GM23338 (cell line): ENCODE data around the gene PITX1. TPM values are rescaled to one million over a fixed set of nuclear protein-coding genes. Genes with fewer than 3 reads are reported as not detected.

Experiments used
- ATAC-seq: fragments of 200-7000 bp; cut with Tn5 transposase; 3 replicates; pipeline ENCODE4 v1.9.1; 2020
- DNase-seq: peaks from one replicate; pipeline ENCODE4 v3.0.0-alpha.2; 2015; ENCODE audit warnings: low spot score
- H2AFZ ChIP-seq: fragments of 200-600 bp; sonication (generic); 2 replicates; pipeline ENCODE4 v1.8.0; 2016; ENCODE audit warnings: antibody characterized with exemption, mild to moderate bottlenecking, moderate library complexity
- H3F3A ChIP-seq: fragments of 200-600 bp; sonication (generic); replicated peaks from 2 replicates; pipeline ENCODE4 v1.8.0; 2017; ENCODE audit warnings: antibody characterized with exemption, mixed run types, low read depth
- H3K27ac ChIP-seq: fragments of 200-600 bp; sonication (generic); 2 replicates; pipeline ENCODE4 v1.6.1; 2016; ENCODE audit warnings: low read depth
- H3K27me3 ChIP-seq: fragments of 200-600 bp; sonication (generic); 2 replicates; pipeline ENCODE4 v1.8.0; 2016; ENCODE audit warnings: mild to moderate bottlenecking, mixed run types, moderate library complexity; ENCODE audit not compliant: insufficient read depth
- H3K36me3 ChIP-seq: fragments of 200-600 bp; sonication (generic); 2 replicates; pipeline ENCODE4 v1.8.0; 2016; ENCODE audit warnings: mild to moderate bottlenecking; ENCODE audit not compliant: insufficient read depth
- H3K4me1 ChIP-seq: fragments of 200-600 bp; sonication (generic); 2 replicates; pipeline ENCODE4 v1.8.0; 2016; ENCODE audit warnings: mild to moderate bottlenecking, moderate library complexity; ENCODE audit not compliant: insufficient read depth
- H3K4me2 ChIP-seq: fragments of 200-600 bp; sonication (generic); 2 replicates; pipeline ENCODE4 v1.7.1; 2017; ENCODE audit warnings: mixed run types
- H3K4me3 ChIP-seq: fragments of 200-600 bp; sonication (generic); 2 replicates; pipeline ENCODE4 v1.6.1; 2016; ENCODE audit warnings: mixed run types
- H3K79me2 ChIP-seq: fragments of 200-600 bp; sonication (generic); replicated peaks from 2 replicates; pipeline ENCODE4 v1.8.0; 2017; ENCODE audit warnings: mild to moderate bottlenecking; ENCODE audit not compliant: insufficient read depth
- H3K9me2 ChIP-seq: fragments of 200-600 bp; sonication (generic); 2 replicates; pipeline ENCODE4 v1.8.0; 2017; ENCODE audit not compliant: insufficient read depth
- H4K20me1 ChIP-seq: fragments of 200-600 bp; sonication (generic); replicated peaks from 2 replicates; pipeline ENCODE4 v1.8.0; 2017; ENCODE audit warnings: mild to moderate bottlenecking; ENCODE audit not compliant: insufficient read depth
- H3K27ac Mint-ChIP-seq: 2 replicates; pipeline ENCODE4 v1.8.0; 2020; ENCODE audit warnings: inconsistent platforms, mild to moderate bottlenecking, moderate library complexity, mixed read lengths
- H3K27me3 Mint-ChIP-seq: 3 replicates; pipeline ENCODE4 v1.8.0; 2022; ENCODE audit warnings: low read depth, mild to moderate bottlenecking, moderate library complexity, mixed read lengths, inconsistent platforms; ENCODE audit not compliant: insufficient read depth, poor library complexity
- H3K36me3 Mint-ChIP-seq: 3 replicates; pipeline ENCODE4 v1.8.0; 2021; ENCODE audit warnings: low read depth, mild to moderate bottlenecking, inconsistent platforms, moderate library complexity, mixed read lengths
- H3K4me1 Mint-ChIP-seq: 3 replicates; pipeline ENCODE4 v1.8.0; 2020; ENCODE audit warnings: mild to moderate bottlenecking, inconsistent platforms, mixed read lengths
- H3K4me3 Mint-ChIP-seq: 3 replicates; pipeline ENCODE4 v1.8.0; 2021; ENCODE audit warnings: moderate library complexity, mild to moderate bottlenecking, inconsistent platforms, mixed read lengths
- H3K9me3 Mint-ChIP-seq: 3 replicates; pipeline ENCODE4 v1.8.0; 2020; ENCODE audit warnings: moderate library complexity, mild to moderate bottlenecking, inconsistent platforms, mixed read lengths
- CREB1 ChIP-seq: fragments of 250-450 bp; sonication (Bioruptor Pico); IDR thresholded peaks from 2 replicates; pipeline ENCODE4 v1.5.0; 2020; ENCODE audit warnings: low read depth, mild to moderate bottlenecking, moderate library complexity
- EZH2 ChIP-seq: fragments of 200-600 bp; sonication (generic); IDR thresholded peaks from one replicate; pipeline ENCODE4 v1.8.0; 2017; ENCODE audit warnings: antibody characterized with exemption, mild to moderate bottlenecking, low read depth; ENCODE audit not compliant: unreplicated experiment
- EZH2phosphoT487 ChIP-seq: fragments of 200-600 bp; sonication (generic); IDR thresholded peaks from one replicate; pipeline ENCODE4 v1.8.1; 2018; ENCODE audit warnings: antibody characterized with exemption; ENCODE audit not compliant: unreplicated experiment
- JUNB ChIP-seq: IDR thresholded peaks from one replicate; pipeline ENCODE4 v1.6.1; 2016; ENCODE audit warnings: antibody characterized with exemption; ENCODE audit not compliant: unreplicated experiment
- NANOG ChIP-seq: IDR thresholded peaks from 2 replicates; pipeline ENCODE4 v1.6.1; 2016; ENCODE audit warnings: antibody characterized with exemption, borderline replicate concordance
- STAT1 ChIP-seq: IDR thresholded peaks from one replicate; pipeline ENCODE4 v1.6.1; 2016; ENCODE audit warnings: antibody characterized with exemption; ENCODE audit not compliant: unreplicated experiment
- ZNF331 ChIP-seq: fragments of 250-450 bp; sonication (Bioruptor Pico); IDR thresholded peaks from 2 replicates; pipeline ENCODE4 v1.5.0; 2020; ENCODE audit warnings: low read depth, mild to moderate bottlenecking, moderate library complexity
- polyA plus RNA-seq: library from polyadenylated mRNA; unstranded; fragments of >200 nt; fragmentation: Nextera tagmentation; extraction: Ambion mirVana; gene quantifications from 2 replicates; pipeline ENCODE4 v1.2.1, GENCODE V29; 2016
- total RNA-seq: library from RNA; depleted of rRNA; stranded (reverse); fragments of >200 nt; shearing (Covaris generic); gene quantifications from 2 replicates; pipeline ENCODE4 v1.2.3, GENCODE V29; 2014
- TF ChIP-seq, protein P1 (sequence below), 2 experiments: fragments of 200-600 bp in 1 of 2; sonication (generic) in 1 of 2; conservative IDR thresholded peaks; 2 replicates each; pipeline versions ENCODE4 v1.5.1 to v1.6.1; 2016 to 2017; ENCODE audit warnings: antibody characterized with exemption in 2 of 2, low read depth in 2 of 2, mild to moderate bottlenecking in 2 of 2, moderate library complexity in 1 of 2
- TF ChIP-seq, protein P2 (sequence below): IDR thresholded peaks from 2 replicates; pipeline ENCODE4 v1.6.1; 2016; ENCODE audit warnings: antibody characterized with exemption
- TF ChIP-seq, protein P3 (sequence below): fragments of 250-450 bp; sonication (Bioruptor Pico); IDR thresholded peaks from 2 replicates; pipeline ENCODE4 v1.5.0; 2020; ENCODE audit warnings: mild to moderate bottlenecking, moderate library complexity

PITX1 gene
- total and polyA plus RNA-seq, 2 experiments from 2014 or later: not detected

DNA sequence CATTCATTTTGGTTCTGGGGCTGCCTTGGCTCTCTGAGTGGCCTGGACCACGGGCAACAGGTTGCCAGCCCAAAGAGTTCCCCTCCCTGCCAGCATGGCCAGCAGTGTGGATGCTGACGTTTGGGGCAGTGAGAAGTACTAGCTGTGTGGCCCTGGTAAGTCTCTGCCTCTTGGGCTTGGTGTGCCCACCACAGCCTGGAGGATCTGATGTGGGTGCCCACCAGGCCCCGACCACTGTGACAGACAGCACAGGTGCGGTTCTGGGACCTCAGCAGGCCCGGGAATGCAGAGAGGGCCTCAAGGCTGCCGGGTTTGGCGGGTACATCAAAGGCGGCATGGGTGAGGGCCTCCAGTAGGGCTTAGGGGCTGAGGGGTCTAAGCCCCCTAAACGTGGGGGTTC is 33.6 kb upstream of the PITX1 start (continued):
- TF ChIP-seq, protein P1, sequence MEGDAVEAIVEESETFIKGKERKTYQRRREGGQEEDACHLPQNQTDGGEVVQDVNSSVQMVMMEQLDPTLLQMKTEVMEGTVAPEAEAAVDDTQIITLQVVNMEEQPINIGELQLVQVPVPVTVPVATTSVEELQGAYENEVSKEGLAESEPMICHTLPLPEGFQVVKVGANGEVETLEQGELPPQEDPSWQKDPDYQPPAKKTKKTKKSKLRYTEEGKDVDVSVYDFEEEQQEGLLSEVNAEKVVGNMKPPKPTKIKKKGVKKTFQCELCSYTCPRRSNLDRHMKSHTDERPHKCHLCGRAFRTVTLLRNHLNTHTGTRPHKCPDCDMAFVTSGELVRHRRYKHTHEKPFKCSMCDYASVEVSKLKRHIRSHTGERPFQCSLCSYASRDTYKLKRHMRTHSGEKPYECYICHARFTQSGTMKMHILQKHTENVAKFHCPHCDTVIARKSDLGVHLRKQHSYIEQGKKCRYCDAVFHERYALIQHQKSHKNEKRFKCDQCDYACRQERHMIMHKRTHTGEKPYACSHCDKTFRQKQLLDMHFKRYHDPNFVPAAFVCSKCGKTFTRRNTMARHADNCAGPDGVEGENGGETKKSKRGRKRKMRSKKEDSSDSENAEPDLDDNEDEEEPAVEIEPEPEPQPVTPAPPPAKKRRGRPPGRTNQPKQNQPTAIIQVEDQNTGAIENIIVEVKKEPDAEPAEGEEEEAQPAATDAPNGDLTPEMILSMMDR (conservative IDR thresholded peaks at IDR 0.05; ENCODE audit: low read depth in 2 of 2): no peak
- TF ChIP-seq STAT1 (no peak), EZH2 (no peak)
- TF ChIP-seq, protein P2, sequence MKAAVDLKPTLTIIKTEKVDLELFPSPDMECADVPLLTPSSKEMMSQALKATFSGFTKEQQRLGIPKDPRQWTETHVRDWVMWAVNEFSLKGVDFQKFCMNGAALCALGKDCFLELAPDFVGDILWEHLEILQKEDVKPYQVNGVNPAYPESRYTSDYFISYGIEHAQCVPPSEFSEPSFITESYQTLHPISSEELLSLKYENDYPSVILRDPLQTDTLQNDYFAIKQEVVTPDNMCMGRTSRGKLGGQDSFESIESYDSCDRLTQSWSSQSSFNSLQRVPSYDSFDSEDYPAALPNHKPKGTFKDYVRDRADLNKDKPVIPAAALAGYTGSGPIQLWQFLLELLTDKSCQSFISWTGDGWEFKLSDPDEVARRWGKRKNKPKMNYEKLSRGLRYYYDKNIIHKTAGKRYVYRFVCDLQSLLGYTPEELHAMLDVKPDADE: no peak

DNA sequence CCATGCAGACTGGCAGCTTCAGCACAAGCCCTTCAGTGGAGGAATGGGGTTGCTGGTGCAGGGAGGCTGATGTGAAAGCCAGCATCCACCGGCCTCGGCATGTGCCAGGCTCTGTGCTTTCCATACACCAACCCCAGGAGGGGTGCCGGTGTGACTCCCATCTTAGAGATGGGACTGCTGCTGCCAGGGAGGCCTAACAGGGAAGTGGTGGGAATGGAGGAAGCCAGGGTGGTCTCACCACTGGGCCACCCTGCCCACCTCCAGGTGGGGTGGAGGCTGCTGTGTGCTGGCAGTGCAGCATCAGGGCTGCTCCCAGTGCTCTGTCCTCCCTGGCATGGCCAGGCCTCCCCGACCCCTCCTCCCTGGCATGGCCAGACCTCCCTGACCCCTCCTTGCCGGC is 32.8 kb upstream of the PITX1 start:
- Histone ChIP-seq H2AFZ (no peak overlapping the region), H3F3A (no peaks in the 10 kb centered on the region), H3K27me3 (no peaks in the 10 kb centered on the region), H4K20me1 (no peaks in the 10 kb centered on the region), H3K27ac (no peak overlapping the region), H3K79me2 (no peaks in the 10 kb centered on the region), H3K9me2 (no peaks in the 10 kb centered on the region), H3K4me1 (no peaks in the 10 kb centered on the region), H3K4me2 (no peak overlapping the region), H3K36me3 (no peaks in the 10 kb centered on the region), H3K4me3 (no peak overlapping the region)
- Mint-ChIP-seq H3K36me3 (no peaks in the 10 kb centered on the region), H3K27ac (no peak overlapping the region), H3K27me3 (peaks cover 21% of the 10 kb centered on the region), H3K4me3 (no peak overlapping the region), H3K9me3 (no peaks in the 10 kb centered on the region), H3K4me1 (peaks cover 5% of the 10 kb centered on the region)
- DNase-seq (no peak), ATAC-seq (no peak)
- TF ChIP-seq CREB1 (no peak), EZH2 (no peak), JUNB (no peak), NANOG (no peak), ZNF331 (CRISPR knock-in tag) (no peak), EZH2phosphoT487 (no peak)
- TF ChIP-seq, protein P3, sequence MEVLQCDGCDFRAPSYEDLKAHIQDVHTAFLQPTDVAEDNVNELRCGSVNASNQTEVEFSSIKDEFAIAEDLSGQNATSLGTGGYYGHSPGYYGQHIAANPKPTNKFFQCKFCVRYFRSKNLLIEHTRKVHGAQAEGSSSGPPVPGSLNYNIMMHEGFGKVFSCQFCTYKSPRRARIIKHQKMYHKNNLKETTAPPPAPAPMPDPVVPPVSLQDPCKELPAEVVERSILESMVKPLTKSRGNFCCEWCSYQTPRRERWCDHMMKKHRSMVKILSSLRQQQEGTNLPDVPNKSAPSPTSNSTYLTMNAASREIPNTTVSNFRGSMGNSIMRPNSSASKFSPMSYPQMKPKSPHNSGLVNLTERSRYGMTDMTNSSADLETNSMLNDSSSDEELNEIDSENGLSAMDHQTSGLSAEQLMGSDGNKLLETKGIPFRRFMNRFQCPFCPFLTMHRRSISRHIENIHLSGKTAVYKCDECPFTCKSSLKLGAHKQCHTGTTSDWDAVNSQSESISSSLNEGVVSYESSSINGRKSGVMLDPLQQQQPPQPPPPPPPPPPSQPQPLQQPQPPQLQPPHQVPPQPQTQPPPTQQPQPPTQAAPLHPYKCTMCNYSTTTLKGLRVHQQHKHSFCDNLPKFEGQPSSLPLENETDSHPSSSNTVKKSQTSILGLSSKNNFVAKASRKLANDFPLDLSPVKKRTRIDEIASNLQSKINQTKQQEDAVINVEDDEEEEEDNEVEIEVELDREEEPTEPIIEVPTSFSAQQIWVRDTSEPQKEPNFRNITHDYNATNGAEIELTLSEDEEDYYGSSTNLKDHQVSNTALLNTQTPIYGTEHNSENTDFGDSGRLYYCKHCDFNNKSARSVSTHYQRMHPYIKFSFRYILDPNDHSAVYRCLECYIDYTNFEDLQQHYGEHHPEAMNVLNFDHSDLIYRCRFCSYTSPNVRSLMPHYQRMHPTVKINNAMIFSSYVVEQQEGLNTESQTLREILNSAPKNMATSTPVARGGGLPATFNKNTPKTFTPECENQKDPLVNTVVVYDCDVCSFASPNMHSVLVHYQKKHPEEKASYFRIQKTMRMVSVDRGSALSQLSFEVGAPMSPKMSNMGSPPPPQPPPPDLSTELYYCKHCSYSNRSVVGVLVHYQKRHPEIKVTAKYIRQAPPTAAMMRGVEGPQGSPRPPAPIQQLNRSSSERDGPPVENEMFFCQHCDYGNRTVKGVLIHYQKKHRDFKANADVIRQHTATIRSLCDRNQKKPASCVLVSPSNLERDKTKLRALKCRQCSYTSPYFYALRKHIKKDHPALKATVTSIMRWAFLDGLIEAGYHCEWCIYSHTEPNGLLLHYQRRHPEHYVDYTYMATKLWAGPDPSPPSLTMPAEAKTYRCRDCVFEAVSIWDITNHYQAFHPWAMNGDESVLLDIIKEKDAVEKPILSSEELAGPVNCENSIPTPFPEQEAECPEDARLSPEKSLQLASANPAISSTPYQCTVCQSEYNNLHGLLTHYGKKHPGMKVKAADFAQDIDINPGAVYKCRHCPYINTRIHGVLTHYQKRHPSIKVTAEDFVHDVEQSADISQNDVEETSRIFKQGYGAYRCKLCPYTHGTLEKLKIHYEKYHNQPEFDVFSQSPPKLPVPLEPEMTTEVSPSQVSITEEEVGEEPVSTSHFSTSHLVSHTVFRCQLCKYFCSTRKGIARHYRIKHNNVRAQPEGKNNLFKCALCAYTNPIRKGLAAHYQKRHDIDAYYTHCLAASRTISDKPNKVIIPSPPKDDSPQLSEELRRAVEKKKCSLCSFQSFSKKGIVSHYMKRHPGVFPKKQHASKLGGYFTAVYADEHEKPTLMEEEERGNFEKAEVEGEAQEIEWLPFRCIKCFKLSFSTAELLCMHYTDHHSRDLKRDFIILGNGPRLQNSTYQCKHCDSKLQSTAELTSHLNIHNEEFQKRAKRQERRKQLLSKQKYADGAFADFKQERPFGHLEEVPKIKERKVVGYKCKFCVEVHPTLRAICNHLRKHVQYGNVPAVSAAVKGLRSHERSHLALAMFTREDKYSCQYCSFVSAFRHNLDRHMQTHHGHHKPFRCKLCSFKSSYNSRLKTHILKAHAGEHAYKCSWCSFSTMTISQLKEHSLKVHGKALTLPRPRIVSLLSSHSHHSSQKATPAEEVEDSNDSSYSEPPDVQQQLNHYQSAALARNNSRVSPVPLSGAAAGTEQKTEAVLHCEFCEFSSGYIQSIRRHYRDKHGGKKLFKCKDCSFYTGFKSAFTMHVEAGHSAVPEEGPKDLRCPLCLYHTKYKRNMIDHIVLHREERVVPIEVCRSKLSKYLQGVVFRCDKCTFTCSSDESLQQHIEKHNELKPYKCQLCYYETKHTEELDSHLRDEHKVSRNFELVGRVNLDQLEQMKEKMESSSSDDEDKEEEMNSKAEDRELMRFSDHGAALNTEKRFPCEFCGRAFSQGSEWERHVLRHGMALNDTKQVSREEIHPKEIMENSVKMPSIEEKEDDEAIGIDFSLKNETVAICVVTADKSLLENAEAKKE (CRISPR knock-in tag): no peak
- TF ChIP-seq, protein P1 (conservative IDR thresholded peaks at IDR 0.05; ENCODE audit: low read depth in 2 of 2): no peak
- TF ChIP-seq, protein P2: no peak
